Mammary epithelial cell (primary cell): ENCODE measurements around the gene EPB41L3.

Source experiments
- EZH2 ChIP-seq: IDR thresholded peaks from 2 replicates; pipeline ENCODE4 v1.6.1; 2012; ENCODE audit warnings: low read length, inconsistent platforms, borderline replicate concordance
- TF ChIP-seq, protein P1 (sequence below), 2 donors: IDR thresholded peaks in 1 of 2; conservative IDR thresholded peaks in 1 of 2; 2 replicates each; pipeline ENCODE4 v1.5.1; 2011 to 2012; ENCODE audit warnings: inconsistent platforms in 2 of 2, low read length in 2 of 2, mild to moderate bottlenecking in 2 of 2, control low read depth in 1 of 2, low read depth in 1 of 2; ENCODE audit not compliant: insufficient read depth in 1 of 2; ENCODE audit errors: extremely low read depth in 1 of 2

DNA sequence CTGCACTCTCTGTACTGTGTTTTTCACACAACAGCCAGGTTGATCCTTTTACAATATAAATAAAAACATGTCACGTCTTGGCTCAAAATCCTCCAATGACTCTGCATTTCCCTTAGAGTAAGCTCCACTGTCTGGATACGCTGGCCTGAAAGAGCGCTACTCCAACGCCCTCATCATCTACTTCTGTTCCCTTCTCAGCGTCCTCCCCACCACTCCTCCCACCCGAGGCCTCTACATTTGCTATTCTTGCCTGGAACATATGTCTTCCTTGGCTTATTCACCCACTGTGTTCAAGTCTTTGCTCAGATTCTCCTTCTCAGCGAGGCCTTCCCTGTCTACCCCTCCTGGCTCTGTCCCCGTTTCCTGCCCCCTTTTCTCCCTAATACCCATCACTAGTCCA, 37.6 kb downstream of the EPB41L3 start:
- TF ChIP-seq, protein P1, sequence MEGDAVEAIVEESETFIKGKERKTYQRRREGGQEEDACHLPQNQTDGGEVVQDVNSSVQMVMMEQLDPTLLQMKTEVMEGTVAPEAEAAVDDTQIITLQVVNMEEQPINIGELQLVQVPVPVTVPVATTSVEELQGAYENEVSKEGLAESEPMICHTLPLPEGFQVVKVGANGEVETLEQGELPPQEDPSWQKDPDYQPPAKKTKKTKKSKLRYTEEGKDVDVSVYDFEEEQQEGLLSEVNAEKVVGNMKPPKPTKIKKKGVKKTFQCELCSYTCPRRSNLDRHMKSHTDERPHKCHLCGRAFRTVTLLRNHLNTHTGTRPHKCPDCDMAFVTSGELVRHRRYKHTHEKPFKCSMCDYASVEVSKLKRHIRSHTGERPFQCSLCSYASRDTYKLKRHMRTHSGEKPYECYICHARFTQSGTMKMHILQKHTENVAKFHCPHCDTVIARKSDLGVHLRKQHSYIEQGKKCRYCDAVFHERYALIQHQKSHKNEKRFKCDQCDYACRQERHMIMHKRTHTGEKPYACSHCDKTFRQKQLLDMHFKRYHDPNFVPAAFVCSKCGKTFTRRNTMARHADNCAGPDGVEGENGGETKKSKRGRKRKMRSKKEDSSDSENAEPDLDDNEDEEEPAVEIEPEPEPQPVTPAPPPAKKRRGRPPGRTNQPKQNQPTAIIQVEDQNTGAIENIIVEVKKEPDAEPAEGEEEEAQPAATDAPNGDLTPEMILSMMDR (conservative IDR thresholded peaks at IDR 0.05 in 1 of 2, IDR thresholded peaks at IDR 0.05 in 1 of 2; ENCODE audit: extremely low read depth in 1 of 2, insufficient read depth in 1 of 2, low read depth in 1 of 2, low read length in 2 of 2), result no peak
- TF ChIP-seq EZH2, result no peak
